ENCODE results near the gene PSMA1. TPM values are rescaled to one million over a fixed set of nuclear protein-coding genes. Genes with fewer than 3 reads are reported as not detected.

Gene PSMA1
- total and polyA plus RNA-seq, 2 of the 8 experiments (the other 6 are each of a cell fraction or from before 2014, with no cell fraction given): 148 to 159 TPM

GRCh38 chr11:14542324-14542723 lies 22.1 kb upstream of the PSMA1 start:
- Histone ChIP-seq H3K79me1 (ENCODE audit: low read depth, low read length) (no peaks in the 10 kb centered on the region), H4K91ac (replicated peaks; ENCODE audit: insufficient read length, low read length) (no peak overlapping the region), H3K27me3 (replicated peaks in 1 of 4; ENCODE audit: control insufficient read depth in 3 of 4, extremely low read depth in 1 of 4, insufficient read depth in 3 of 4, low read length in 3 of 4) (no peaks in the 10 kb centered on the region; a peak in 2 of 7 replicates), H2AK5ac (ENCODE audit: low read depth, low read length) (no peak overlapping the region), H3K18ac (ENCODE audit: extremely low read depth, low read length) (no peak overlapping the region), H2BK120ac (replicated peaks; ENCODE audit: low read depth, low read length) (no peak overlapping the region), H3K4me2 (ENCODE audit: insufficient read depth in 1 of 2, low read depth in 2 of 2, low read length in 2 of 2) (peak overlapping the region in 1 of 2 experiments; percentile 32; a peak in 1 of 4 replicates), H4K5ac (ENCODE audit: insufficient read length, low read depth, low read length) (no peak overlapping the region), H4K20me1 (replicated peaks in 1 of 2; ENCODE audit: control insufficient read depth in 1 of 2, insufficient read depth in 2 of 2, low read length in 2 of 2) (no peaks in the 10 kb centered on the region), H3K23ac (ENCODE audit: insufficient read length) (no peak overlapping the region), H2BK15ac (ENCODE audit: low read length) (no peak overlapping the region), H2BK5ac (ENCODE audit: low read depth, low read length) (no peak overlapping the region), H3K56ac (replicated peaks; ENCODE audit: insufficient read length, low read depth, low read length) (no peak overlapping the region), H3K14ac (ENCODE audit: insufficient read length) (no peak overlapping the region), H3K79me2 (ENCODE audit: control insufficient read depth in 1 of 2, insufficient read depth in 2 of 2, low read length in 2 of 2) (no peaks in the 10 kb centered on the region), H3K9me3 (ENCODE audit: insufficient read depth in 2 of 2, low read depth in 1 of 2, low read length in 1 of 2) (no peaks in the 10 kb centered on the region), H3K4me3 (ENCODE audit: extremely low read depth in 1 of 4, insufficient read depth in 2 of 4, low read depth in 3 of 4, low read length in 4 of 4) (no peak overlapping the region), H3K4me1 (replicated peaks in 1 of 4; ENCODE audit: control insufficient read depth in 3 of 4, insufficient read depth in 4 of 4, low read length in 3 of 4) (peaks cover 2 to 7% (median 6%) of the 10 kb centered on the region in 4 experiments), H3K36me3 (ENCODE audit: control insufficient read depth in 2 of 4, insufficient read depth in 4 of 4, low read length in 3 of 4) (no peaks in the 10 kb centered on the region), H3K9ac (replicated peaks in 1 of 4; ENCODE audit: extremely low read depth in 1 of 4, low read depth in 3 of 4, low read length in 3 of 4) (no peak overlapping the region), H3K4ac (replicated peaks; ENCODE audit: insufficient read length, low read depth, low read length) (no peak overlapping the region), H2AFZ (ENCODE audit: low read length) (no peak overlapping the region), H2BK12ac (ENCODE audit: low read depth, low read length) (no peak overlapping the region), H3K27ac (ENCODE audit: low read depth, low read length) (no peak overlapping the region), H3K23me2 (ENCODE audit: low read depth, low read length) (no peaks in the 10 kb centered on the region), H2BK20ac (ENCODE audit: low read length) (no peak overlapping the region), H4K8ac (ENCODE audit: extremely low read depth, insufficient read depth, low read length) (no peak overlapping the region)
- ChIA-PET CTCF (ENCODE audit: partially characterized antibody) (interaction anchor here (0.8 to 3.6 kb wide), 6 partner anchors 81 to 573 kb away, joined by 3 to 21 read pairs (median 4); partner anchors contain the start of gene INSC), POLR2A (ENCODE audit: partially characterized antibody) (interaction anchor here (0.9 kb wide), 1 partner anchor 27 kb away, joined by 3 read pairs; no protein-coding TSS in a partner anchor)
- FAIRE-seq: no peak
- DNase-seq (ENCODE audit: low read depth in 1 of 2, low spot score in 2 of 2): no peak
- no peak for TF ChIP-seq CTCF (IDR thresholded peaks at IDR 0.05; ENCODE audit: control extremely low read depth in 1 of 3, insufficient read depth in 1 of 3, low read depth in 1 of 3, low read length in 3 of 3)
- TF ChIP-seq SUZ12 (IDR thresholded peaks at IDR 0.05; ENCODE audit: low read length): no peak
- no peak for TF ChIP-seq POU5F1 (IDR thresholded peaks at IDR 0.05; ENCODE audit: low read depth, low read length)
- TF ChIP-seq EP300 (IDR thresholded peaks at IDR 0.05; ENCODE audit: borderline replicate concordance in 1 of 2, low read depth in 2 of 2, low read length in 2 of 2): no peak
- TF ChIP-seq ATF2 (IDR thresholded peaks at IDR 0.05; ENCODE audit: low read length): no peak
- no peak for TF ChIP-seq TBP (IDR thresholded peaks at IDR 0.05; ENCODE audit: low read depth, low read length)
- no peak for TF ChIP-seq PHF8 (conservative IDR thresholded peaks at IDR 0.05; ENCODE audit: low read depth, low read length)
- no peak for TF ChIP-seq CEBPB (IDR thresholded peaks at IDR 0.05; ENCODE audit: low read depth, low read length)
- TF ChIP-seq RBBP5 (IDR thresholded peaks at IDR 0.05; ENCODE audit: borderline replicate concordance, low read depth, low read length): no peak
- no peak for TF ChIP-seq CBX8 (IDR thresholded peaks at IDR 0.05; ENCODE audit: borderline replicate concordance, low read depth, low read length)

All from H1 (cell line).